Measurements from ENCODE around the gene RBM27.

- TF ChIP-seq ELF4 (CRISPR knock-in tag; IDR thresholded peaks at IDR 0.05; ENCODE audit: low read depth) (no peak), USF2 (CRISPR knock-in tag; IDR thresholded peaks at IDR 0.05) (no peak), STAT6 (CRISPR knock-in tag; conservative IDR thresholded peaks at IDR 0.05; ENCODE audit: low read depth) (no peak), FOXJ3 (CRISPR knock-in tag; IDR thresholded peaks at IDR 0.05; ENCODE audit: borderline replicate concordance) (no peak), CTCF (IDR thresholded peaks at IDR 0.05) (no peak), FOXP4 (CRISPR knock-in tag; IDR thresholded peaks at IDR 0.05) (no peak), E2F4 (CRISPR knock-in tag; IDR thresholded peaks at IDR 0.05; ENCODE audit: borderline replicate concordance, low read depth) (no peak), ZMAT4 (CRISPR knock-in tag; IDR thresholded peaks at IDR 0.05) (no peak), ESRRA (CRISPR knock-in tag; IDR thresholded peaks at IDR 0.05; ENCODE audit: borderline replicate concordance) (no peak)
These were observed 25.8 kb downstream of the RBM27 start for GRCh38 chr5:146229222-146229621.
